ENCODE data around the gene SNRNP35. TPM values are rescaled to one million over a fixed set of nuclear protein-coding genes. Genes with fewer than 3 reads are reported as not detected.
"Not testable (repeated sequence)": the region's sequence is repeated elsewhere in the genome, so short reads cannot be mapped to it uniquely, and the experiment has no call there.

Gene SNRNP35
- total RNA-seq, 1 donor from 2014 or later = 16.9 TPM

DNA sequence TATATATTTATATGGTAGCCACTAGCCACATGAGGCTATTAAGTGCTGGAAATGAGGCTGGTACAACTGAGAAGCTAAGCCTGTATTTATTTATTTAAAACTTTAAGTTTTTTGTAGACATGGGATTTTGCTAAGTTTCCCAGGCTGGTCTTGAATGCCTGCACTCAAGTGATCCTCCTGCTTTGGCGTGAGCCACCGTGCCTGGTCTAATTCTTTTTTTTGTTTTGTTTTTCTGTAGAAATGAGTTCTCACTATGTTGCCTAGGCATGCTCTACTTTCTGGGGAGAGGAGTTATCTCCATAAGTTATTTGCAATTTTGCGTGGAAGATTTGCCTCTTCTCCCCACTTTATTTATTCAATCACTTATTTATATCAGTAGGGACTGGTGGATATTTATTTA, 4.8 kb upstream of the SNRNP35 start:
- intact Hi-C loops (cut with DNase I) = no loop called here
- Histone ChIP-seq H3K36me3 (no peaks in the 10 kb centered on the region), H3K27me3 (no peaks in the 10 kb centered on the region), H3K27ac (no peak overlapping the region), H3K9me3 (no peaks in the 10 kb centered on the region), H3K4me1 (no peaks in the 10 kb centered on the region), H3K4me3 (no peak overlapping the region)
- no peak for TF ChIP-seq POLR2AphosphoS5 (IDR thresholded peaks at IDR 0.05; ENCODE audit: insufficient read depth in 1 of 2, low read depth in 1 of 2)
- no peak for TF ChIP-seq POLR2A (IDR thresholded peaks at IDR 0.05)
- TF ChIP-seq, protein P1, sequence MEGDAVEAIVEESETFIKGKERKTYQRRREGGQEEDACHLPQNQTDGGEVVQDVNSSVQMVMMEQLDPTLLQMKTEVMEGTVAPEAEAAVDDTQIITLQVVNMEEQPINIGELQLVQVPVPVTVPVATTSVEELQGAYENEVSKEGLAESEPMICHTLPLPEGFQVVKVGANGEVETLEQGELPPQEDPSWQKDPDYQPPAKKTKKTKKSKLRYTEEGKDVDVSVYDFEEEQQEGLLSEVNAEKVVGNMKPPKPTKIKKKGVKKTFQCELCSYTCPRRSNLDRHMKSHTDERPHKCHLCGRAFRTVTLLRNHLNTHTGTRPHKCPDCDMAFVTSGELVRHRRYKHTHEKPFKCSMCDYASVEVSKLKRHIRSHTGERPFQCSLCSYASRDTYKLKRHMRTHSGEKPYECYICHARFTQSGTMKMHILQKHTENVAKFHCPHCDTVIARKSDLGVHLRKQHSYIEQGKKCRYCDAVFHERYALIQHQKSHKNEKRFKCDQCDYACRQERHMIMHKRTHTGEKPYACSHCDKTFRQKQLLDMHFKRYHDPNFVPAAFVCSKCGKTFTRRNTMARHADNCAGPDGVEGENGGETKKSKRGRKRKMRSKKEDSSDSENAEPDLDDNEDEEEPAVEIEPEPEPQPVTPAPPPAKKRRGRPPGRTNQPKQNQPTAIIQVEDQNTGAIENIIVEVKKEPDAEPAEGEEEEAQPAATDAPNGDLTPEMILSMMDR (IDR thresholded peaks at IDR 0.05) = no peak
- DNase-seq (ENCODE audit: extremely low spot score in 2 of 2) = no peak

DNA sequence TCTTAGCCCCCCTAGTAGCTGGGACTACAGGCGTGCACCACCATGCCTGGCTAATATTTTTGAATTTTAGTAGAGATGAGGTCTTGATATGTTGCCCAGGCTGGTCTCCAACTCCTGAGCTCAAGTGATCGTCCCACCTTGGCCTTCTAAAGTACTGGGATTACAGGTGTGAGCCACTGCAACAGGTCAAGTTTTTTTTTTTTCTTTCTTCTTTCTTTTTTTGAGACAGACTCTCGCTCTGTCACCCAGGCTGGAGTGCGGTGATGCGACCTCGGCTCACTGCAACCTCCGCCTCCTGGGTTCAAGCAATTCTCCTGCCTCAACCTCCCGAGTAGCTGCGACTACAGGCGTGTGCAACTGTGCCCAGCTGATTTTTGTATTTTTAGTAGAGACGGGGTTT, 5.2 kb downstream of the SNRNP35 start:
- DNase-seq (ENCODE audit: extremely low spot score in 2 of 2); intact Hi-C loops (cut with DNase I); H3K9me3 ChIP-seq; H3K27ac ChIP-seq; H3K27me3 ChIP-seq; H3K36me3 ChIP-seq; H3K4me3 ChIP-seq: not testable (repeated sequence)
- H3K4me1 ChIP-seq = peaks cover 17% of the 10 kb centered on the region

DNA sequence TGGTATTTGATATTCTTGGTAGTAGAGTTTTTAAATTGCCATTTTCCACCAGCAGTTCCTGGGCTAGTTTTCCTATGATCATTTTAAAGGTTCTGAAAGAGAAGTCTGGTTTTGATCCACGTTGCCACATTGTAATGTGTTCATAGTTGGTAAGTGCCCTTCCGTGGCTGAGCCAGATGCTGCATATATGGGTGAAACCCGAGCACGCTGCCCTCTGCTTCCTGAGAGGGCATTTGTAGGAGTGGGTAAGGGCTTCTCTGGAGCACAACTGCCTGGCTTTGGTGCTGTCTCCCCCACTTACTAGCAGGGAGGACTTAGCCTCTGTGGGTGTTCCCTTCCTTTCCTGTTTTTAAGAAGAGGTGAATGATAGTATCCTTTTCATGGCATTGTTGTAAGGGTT, 7.1 kb downstream of the SNRNP35 start:
- intact Hi-C loops (cut with DNase I) = no loop called here
- DNase-seq (ENCODE audit: extremely low spot score in 2 of 2) = no peak
- TF ChIP-seq POLR2AphosphoS5 (IDR thresholded peaks at IDR 0.05; ENCODE audit: insufficient read depth in 1 of 2, low read depth in 1 of 2) (no peak), POLR2A (IDR thresholded peaks at IDR 0.05) (no peak)
- TF ChIP-seq, protein P1 (IDR thresholded peaks at IDR 0.05) = no peak
- Histone ChIP-seq H3K36me3 (no peaks in the 10 kb centered on the region), H3K9me3 (no peaks in the 10 kb centered on the region), H3K4me1 (peaks cover 5% of the 10 kb centered on the region), H3K27ac (no peak overlapping the region), H3K4me3 (no peak overlapping the region), H3K27me3 (no peaks in the 10 kb centered on the region)

DNA sequence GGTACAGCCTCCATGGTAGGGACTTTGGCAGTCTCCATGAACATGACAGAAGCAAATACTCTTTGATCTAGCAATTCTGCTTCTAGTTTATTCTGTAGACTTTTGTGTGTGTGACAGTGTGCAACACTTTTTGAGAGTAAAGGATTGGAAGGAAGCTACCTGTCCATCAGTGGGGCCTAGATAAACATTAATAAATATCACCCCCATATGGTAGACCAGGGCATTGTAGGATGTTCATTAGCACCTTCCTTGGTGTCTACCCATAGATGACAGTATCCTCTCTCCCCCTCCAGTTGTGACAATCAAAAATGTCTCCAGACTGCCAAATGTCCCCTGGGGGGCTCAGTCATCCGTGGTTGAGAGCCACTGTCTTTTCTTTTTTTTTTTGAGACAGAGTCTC, 10.8 kb downstream of the SNRNP35 start:
- Histone ChIP-seq H3K4me1 (no peaks in the 10 kb centered on the region), H3K9me3 (no peaks in the 10 kb centered on the region), H3K4me3 (no peak overlapping the region), H3K36me3 (peaks cover 0 to 18% of the 10 kb centered on the region in 2 donors), H3K27me3 (no peaks in the 10 kb centered on the region), H3K27ac (no peak overlapping the region)
- no peak for DNase-seq (ENCODE audit: extremely low spot score in 2 of 2)
- intact Hi-C loops (cut with DNase I) = no loop called here
- no peak for TF ChIP-seq POLR2AphosphoS5 (IDR thresholded peaks at IDR 0.05; ENCODE audit: insufficient read depth in 1 of 2, low read depth in 1 of 2)
- TF ChIP-seq POLR2A (IDR thresholded peaks at IDR 0.05) = no peak
- TF ChIP-seq, protein P1 (IDR thresholded peaks at IDR 0.05) = no peak

DNA sequence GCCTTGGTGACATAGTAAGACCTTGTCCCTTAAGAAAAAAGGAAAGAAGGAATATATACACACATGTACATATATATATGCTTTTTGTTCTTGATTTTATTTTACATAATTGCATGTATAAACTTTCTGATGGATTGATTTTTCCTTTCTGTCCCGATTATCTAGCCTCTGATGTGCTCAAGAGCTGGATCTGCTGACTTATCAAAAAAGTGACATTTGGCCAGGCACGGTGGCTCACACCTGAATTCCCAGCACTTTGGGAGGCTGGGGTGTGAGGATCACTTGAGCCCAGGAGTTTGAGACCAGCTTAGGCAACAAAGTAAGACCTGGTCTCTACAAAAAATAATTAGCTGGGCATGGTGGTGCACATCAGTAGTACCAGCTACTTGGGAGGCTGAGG, 12.0 kb downstream of the SNRNP35 start:
- no peak overlapping the region for H3K4me3 ChIP-seq
- no peak overlapping the region for H3K27ac ChIP-seq
- no peak for DNase-seq (ENCODE audit: extremely low spot score in 2 of 2)
- intact Hi-C loops (cut with DNase I) = no loop called here
- no peaks in the 10 kb centered on the region for H3K27me3 ChIP-seq
- H3K4me1 ChIP-seq = no peaks in the 10 kb centered on the region
- peaks cover 0 to 18% of the 10 kb centered on the region in 2 donors for H3K36me3 ChIP-seq
- no peaks in the 10 kb centered on the region for H3K9me3 ChIP-seq
- TF ChIP-seq POLR2A (IDR thresholded peaks at IDR 0.05) (no peak), POLR2AphosphoS5 (IDR thresholded peaks at IDR 0.05; ENCODE audit: insufficient read depth in 1 of 2, low read depth in 1 of 2) (no peak)
- TF ChIP-seq, protein P1 (IDR thresholded peaks at IDR 0.05) = no peak

All from vagina (tissue), 2 donors.